ENCODE measurements around the gene PMM2. TPM values are rescaled to one million over a fixed set of nuclear protein-coding genes. Genes with fewer than 3 reads are reported as not detected.

The PMM2 gene
- total and polyA plus RNA-seq, 9 of the 15 experiments (the other 6 are each of a cell fraction or from before 2014, with no cell fraction given): 5.6 to 42.7 (median 25.9) TPM

DNA sequence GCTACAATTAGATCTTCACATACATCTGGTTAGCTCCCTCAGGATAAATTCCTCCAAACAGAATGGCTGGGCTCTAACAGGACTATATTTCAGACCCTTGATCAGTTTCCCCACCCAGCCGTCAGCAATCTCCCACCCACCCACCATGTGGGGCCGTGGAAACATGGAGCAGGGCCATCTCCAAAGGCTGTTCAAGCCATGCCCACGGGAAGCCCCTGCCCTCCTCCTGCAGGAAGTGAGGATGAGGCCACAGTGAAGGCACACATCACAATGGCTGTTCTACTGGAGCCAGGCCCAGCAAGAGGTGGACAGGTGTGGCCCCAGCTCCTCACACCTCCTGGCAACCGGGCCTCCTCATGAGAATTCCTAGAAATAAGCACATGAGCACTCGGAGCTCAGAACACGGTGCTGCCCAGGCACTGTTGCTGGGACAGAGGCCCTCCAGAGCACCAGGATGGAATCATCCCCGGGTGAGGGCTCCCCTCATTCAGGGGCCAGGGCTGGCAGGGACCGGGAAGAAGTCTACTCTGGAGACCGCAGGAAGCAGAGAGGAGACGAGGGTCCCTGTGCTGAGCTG, 84.5 kb downstream of the PMM2 start, which contains the start of gene LITAFD (continued):
- TF ChIP-seq, protein P1, sequence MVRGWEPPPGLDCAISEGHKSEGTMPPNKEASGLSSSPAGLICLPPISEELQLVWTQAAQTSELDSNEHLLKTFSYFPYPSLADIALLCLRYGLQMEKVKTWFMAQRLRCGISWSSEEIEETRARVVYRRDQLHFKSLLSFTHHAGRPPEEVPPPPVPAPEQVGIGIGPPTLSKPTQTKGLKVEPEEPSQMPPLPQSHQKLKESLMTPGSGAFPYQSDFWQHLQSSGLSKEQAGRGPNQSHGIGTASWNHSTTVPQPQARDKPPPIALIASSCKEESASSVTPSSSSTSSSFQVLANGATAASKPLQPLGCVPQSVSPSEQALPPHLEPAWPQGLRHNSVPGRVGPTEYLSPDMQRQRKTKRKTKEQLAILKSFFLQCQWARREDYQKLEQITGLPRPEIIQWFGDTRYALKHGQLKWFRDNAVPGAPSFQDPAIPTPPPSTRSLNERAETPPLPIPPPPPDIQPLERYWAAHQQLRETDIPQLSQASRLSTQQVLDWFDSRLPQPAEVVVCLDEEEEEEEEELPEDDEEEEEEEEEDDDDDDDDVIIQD (CRISPR knock-in tag; IDR thresholded peaks at IDR 0.05): no peak
- TF ChIP-seq, protein P2, sequence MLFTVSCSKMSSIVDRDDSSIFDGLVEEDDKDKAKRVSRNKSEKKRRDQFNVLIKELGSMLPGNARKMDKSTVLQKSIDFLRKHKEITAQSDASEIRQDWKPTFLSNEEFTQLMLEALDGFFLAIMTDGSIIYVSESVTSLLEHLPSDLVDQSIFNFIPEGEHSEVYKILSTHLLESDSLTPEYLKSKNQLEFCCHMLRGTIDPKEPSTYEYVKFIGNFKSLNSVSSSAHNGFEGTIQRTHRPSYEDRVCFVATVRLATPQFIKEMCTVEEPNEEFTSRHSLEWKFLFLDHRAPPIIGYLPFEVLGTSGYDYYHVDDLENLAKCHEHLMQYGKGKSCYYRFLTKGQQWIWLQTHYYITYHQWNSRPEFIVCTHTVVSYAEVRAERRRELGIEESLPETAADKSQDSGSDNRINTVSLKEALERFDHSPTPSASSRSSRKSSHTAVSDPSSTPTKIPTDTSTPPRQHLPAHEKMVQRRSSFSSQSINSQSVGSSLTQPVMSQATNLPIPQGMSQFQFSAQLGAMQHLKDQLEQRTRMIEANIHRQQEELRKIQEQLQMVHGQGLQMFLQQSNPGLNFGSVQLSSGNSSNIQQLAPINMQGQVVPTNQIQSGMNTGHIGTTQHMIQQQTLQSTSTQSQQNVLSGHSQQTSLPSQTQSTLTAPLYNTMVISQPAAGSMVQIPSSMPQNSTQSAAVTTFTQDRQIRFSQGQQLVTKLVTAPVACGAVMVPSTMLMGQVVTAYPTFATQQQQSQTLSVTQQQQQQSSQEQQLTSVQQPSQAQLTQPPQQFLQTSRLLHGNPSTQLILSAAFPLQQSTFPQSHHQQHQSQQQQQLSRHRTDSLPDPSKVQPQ (CRISPR knock-in tag; IDR thresholded peaks at IDR 0.05; ENCODE audit: borderline replicate concordance): no peak
- no peak for TF ChIP-seq ZZZ3 (IDR thresholded peaks at IDR 0.05)
- TF ChIP-seq ZNF165 (CRISPR knock-in tag; IDR thresholded peaks at IDR 0.05; ENCODE audit: borderline replicate concordance): no peak
- no peak for TF ChIP-seq KDM2B (CRISPR knock-in tag; IDR thresholded peaks at IDR 0.05)
- no peak for TF ChIP-seq ZNF764 (CRISPR knock-in tag; IDR thresholded peaks at IDR 0.05; ENCODE audit: low read depth)

Data from K562 (cell line).